ENCODE data around the gene ARSG.
A peak's percentile ranks its signal among the peaks of the same experiment; 100 is the strongest.

Gene ARSG

DNA sequence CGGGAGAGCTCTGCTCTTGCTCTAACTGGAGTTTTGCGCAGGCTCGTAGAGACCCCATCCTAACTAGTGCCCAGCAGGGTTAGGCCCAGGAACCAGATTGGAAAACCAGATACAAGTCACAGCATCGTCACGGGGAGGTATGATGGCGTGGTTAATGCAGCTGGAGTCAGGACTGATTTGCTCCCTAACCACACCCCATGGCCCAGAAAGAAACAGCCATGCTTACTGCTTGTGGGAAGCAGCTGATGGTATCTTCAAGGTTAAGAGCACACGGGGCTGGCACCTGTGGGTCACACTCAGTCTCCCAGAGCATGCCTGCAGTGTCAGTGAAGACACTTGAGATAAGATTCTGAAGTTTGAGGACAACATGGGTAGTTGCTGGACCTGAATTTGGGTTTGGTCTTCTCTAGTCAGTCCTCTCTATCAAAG lies 105.8 kb downstream of the ARSG start:
- Histone ChIP-seq H3F3A (ENCODE audit: insufficient read depth) (no peaks in the 10 kb centered on the region), H3K27ac (ENCODE audit: low read depth, low read length) (no peak overlapping the region), H3K27me3 (ENCODE audit: low read length) (no peaks in the 10 kb centered on the region), H3K4me3 (ENCODE audit: insufficient read depth, low read length, poor library complexity, severe bottlenecking) (no peak overlapping the region), H3K79me2 (ENCODE audit: insufficient read depth, low read length) (no peaks in the 10 kb centered on the region), H2AFZ (ENCODE audit: low read depth, low read length, severe bottlenecking) (no peak overlapping the region), H3K9me2 (replicated peaks; ENCODE audit: insufficient read depth, low read length) (no peaks in the 10 kb centered on the region), H3K9me3 (ENCODE audit: insufficient read depth, low read length) (no peaks in the 10 kb centered on the region), H3K36me3 (ENCODE audit: low read length) (no peaks in the 10 kb centered on the region), H3K9ac (ENCODE audit: low read length) (no peak overlapping the region), H4K20me1 (ENCODE audit: low read depth, low read length) (no peaks in the 10 kb centered on the region), H3K4me2 (ENCODE audit: low read depth, low read length, poor library complexity, severe bottlenecking) (no peak overlapping the region)
- TF ChIP-seq EZH2phosphoT487 (conservative IDR thresholded peaks at IDR 0.05; ENCODE audit: low read length) = no peak
- TF ChIP-seq CTCF (IDR thresholded peaks at IDR 0.05; ENCODE audit: insufficient read depth, low read length, poor library complexity, severe bottlenecking) = no peak

DNA sequence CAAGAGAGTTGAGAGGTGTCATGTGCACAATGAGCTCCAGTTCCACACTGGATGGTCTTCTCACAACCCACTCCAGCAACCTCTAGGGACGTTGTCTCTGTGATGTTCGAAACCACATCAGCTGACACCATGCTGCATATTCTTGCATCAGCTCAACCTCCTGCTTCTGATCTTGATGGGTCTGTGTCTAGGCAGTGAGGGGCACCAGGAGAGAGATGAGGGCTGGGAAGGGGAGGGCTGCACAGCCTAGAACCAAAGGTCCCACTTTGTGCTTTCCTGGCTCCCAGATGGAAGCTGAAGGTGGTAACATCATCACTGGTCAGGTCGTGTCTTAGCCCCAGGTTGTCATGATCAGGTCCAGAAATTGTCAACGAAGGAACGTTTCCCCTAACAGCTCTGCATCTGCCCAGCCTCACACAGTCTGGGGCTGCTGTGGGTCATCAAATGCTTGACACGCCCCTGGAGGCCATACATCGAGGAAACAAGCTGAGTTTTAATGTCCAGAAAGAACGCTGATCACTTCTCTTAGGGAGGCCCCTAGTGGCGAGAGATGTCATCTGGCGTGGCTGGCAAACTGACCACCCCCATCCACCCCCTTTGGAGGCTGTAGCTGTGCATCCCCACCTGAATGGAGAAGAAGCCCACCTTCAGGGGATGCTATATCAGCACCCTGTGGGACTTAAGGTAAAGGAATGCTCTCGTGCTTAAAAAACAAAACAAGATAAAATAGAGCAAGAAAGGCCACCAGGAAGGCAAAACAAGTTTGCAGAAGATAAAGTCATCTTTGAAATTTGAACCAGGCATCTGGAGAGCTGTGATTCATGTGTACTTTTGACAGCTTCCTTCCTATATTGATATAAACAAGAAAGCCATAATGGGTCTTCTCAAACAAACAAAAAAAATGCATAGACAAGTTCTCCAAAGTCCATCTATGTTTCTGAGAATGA lies 107.7 kb downstream of the ARSG start:
- Histone ChIP-seq H4K20me1 (ENCODE audit: low read depth, low read length) (no peaks in the 10 kb centered on the region), H3K9ac (ENCODE audit: low read length) (0 out of 2 replicates have a peak overlapping the region, but pooled peaks have one; percentile 16), H2AFZ (ENCODE audit: low read depth, low read length, severe bottlenecking) (no peak overlapping the region), H3K9me3 (ENCODE audit: insufficient read depth, low read length) (no peaks in the 10 kb centered on the region), H3K27ac (ENCODE audit: low read depth, low read length) (no peak overlapping the region), H3K79me2 (ENCODE audit: insufficient read depth, low read length) (no peaks in the 10 kb centered on the region), H3K9me2 (replicated peaks; ENCODE audit: insufficient read depth, low read length) (no peaks in the 10 kb centered on the region), H3K27me3 (ENCODE audit: low read length) (no peaks in the 10 kb centered on the region), H3F3A (ENCODE audit: insufficient read depth) (no peaks in the 10 kb centered on the region), H3K4me2 (ENCODE audit: low read depth, low read length, poor library complexity, severe bottlenecking) (peak overlapping the region; percentile 13), H3K36me3 (ENCODE audit: low read length) (no peaks in the 10 kb centered on the region), H3K4me3 (ENCODE audit: insufficient read depth, low read length, poor library complexity, severe bottlenecking) (no peak overlapping the region)
- TF ChIP-seq EZH2phosphoT487 (conservative IDR thresholded peaks at IDR 0.05; ENCODE audit: low read length) (no peak), CTCF (IDR thresholded peaks at IDR 0.05; ENCODE audit: insufficient read depth, low read length, poor library complexity, severe bottlenecking) (peak; percentile 92)

DNA sequence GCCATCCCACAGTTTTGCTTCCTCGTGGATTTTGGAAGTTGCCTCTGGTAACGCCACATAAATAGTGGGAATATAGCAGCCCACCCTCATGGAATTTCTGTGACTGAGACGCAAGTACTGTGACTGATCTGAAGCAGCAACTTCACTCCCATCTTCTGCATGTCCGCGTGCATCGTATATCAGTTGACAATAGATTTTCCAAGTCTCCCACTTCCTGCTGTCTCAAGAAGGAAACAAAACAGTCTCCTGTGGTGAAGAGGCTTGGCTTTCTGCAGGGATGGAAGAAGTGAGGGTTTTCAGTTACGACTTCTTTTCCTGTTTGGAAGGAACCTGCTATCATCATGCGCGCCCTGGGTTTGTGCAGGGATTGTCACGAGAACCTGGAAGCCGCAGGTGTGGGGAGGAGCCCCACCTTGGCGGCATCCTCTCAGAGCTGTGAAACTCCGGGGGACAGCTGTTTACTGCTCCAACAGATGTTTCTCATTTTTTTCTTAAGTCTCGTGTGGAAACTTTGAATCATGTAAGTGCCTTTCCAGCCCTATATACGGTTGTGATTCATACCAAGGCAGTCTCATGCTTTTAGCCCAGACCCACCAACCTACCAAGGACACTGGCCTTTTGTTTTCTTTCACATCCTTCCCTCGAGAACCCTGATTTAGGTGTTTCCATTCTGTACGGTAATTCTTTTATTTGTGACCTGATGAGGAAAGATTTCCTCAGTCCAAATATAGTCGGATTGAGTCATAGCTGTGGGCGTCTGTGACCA lies 108.5 kb downstream of the ARSG start:
- Histone ChIP-seq H3K9ac (ENCODE audit: low read length) (no peak overlapping the region), H3F3A (ENCODE audit: insufficient read depth) (no peaks in the 10 kb centered on the region), H4K20me1 (ENCODE audit: low read depth, low read length) (no peaks in the 10 kb centered on the region), H3K27ac (ENCODE audit: low read depth, low read length) (no peak overlapping the region), H3K4me2 (ENCODE audit: low read depth, low read length, poor library complexity, severe bottlenecking) (no peak overlapping the region), H3K9me2 (replicated peaks; ENCODE audit: insufficient read depth, low read length) (no peaks in the 10 kb centered on the region), H3K9me3 (ENCODE audit: insufficient read depth, low read length) (no peaks in the 10 kb centered on the region), H3K4me3 (ENCODE audit: insufficient read depth, low read length, poor library complexity, severe bottlenecking) (no peak overlapping the region), H3K36me3 (ENCODE audit: low read length) (no peaks in the 10 kb centered on the region), H3K27me3 (ENCODE audit: low read length) (no peaks in the 10 kb centered on the region), H3K79me2 (ENCODE audit: insufficient read depth, low read length) (no peaks in the 10 kb centered on the region), H2AFZ (ENCODE audit: low read depth, low read length, severe bottlenecking) (no peak overlapping the region)
- TF ChIP-seq CTCF (IDR thresholded peaks at IDR 0.05; ENCODE audit: insufficient read depth, low read length, poor library complexity, severe bottlenecking) (no peak), EZH2phosphoT487 (conservative IDR thresholded peaks at IDR 0.05; ENCODE audit: low read length) (no peak)

All from SU-DHL-6 (cell line).